Activated CD8-positive, alpha-beta memory T cell treated with anti-CD3 and anti-CD28 coated beads, Interleukin-2, amount 50 U/mL, for 4 hours (primary cell): ENCODE data around the gene CADPS2.

Experiments used
- DNase-seq: peaks from one replicate; pipeline ENCODE4 v3.0.0-alpha.2; 2020

Gene CADPS2

DNA sequence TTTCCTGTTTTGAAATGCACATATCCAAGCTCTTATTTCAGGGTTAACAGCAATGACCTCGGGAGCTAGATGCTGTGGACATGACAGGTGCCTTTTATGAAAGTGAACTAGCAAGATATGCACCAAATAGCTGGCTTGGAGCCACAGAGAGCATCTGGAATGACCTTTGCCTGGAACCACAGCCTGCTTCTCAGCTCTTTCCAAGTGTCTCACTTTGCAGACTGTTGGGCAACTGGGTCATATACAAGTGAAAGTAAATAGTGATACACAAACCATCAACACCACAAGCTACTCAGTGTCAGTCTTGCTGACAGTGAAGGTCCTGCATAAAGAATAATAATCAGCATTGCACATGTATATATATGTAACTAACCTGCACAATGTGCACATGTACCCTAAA, 370.9 kb downstream of the CADPS2 start:
- DNase-seq = no peak

DNA sequence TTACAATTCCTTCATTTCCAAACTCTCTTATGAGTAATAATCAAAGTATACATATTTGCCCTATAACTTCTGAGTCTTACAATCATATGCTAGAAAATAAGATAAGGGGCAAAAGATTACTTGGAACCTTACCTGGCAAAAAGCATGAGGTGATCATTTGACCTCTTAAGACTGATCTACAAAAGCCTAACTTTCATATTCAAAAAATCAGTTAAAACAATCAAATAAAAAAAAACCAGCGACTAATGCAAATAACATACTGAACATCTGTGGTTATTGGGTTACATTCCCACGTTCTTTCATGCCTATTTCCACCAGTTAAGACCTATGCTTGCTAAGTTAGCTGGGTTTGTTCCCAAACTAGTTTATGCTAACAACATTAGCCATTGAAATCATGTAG, 375.0 kb downstream of the CADPS2 start:
- DNase-seq = no peak

DNA sequence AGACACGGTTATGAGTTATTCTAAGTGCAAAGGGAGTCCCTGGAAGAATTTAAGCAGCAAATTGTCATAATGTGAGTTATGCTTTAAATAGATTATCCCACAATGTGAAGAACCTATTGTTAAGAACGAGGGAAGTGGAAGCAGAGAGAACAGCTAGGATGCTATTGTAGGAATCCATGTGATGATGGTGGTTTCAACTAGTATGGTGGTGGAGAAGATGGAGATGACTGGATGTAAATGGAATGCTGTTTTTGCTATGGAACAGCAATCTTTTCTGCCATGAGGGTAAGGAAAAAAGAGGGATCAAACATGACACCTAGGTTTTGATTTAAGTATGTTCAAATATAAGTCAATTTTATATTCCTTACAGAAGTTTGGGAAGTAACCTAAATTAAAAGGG, 378.7 kb downstream of the CADPS2 start:
- no peak for DNase-seq

DNA sequence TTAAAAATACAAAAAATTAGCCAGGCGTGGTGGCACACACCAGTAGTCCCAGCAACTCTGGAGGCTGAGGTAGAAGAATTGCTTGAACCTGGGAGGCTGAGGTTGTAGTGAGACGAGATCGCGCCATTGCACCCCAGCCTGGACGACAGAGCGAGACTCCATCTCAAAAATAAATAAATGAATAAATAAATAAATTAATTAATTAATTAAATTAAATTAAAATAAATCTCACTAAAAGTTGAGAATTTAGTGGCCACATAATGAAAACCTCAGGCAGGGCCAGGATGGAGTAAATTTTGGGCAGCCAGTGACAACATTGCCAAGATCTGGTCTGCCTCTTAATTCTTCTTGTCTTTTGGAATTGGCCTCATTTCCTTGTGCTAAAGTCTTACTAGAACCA, 394.3 kb downstream of the CADPS2 start:
- no peak for DNase-seq

GRCh38 chr7:122488241-122488640, 398.0 kb downstream of the CADPS2 start:
- no peak for DNase-seq

- DNase-seq = no peak
Observed at GRCh38 chr7:122487131-122487530, 399.1 kb downstream of the CADPS2 start.

DNA sequence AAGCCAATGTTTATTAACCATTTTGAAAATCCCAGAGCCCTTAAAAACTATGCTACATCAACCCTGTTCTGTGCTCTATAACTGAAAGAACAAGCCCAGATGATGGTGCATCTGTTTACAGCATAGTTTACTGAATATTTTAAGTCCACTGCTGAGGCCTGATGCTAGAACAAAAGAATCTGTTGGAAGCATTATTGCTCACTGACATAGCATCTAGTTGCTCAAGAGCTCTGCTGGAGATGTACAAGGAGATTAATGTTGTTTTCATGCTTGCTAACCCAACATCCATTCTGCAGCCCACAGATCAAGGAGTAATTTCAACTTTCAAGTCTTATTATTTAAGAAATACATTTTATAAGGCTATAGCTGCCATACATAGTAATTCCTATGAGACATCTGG, 400.4 kb downstream of the CADPS2 start:
- no peak for DNase-seq

- no peak for DNase-seq
Observed at GRCh38 chr7:122482212-122482611, 404.0 kb downstream of the CADPS2 start.

GRCh38 chr7:122470859-122471258, 415.4 kb downstream of the CADPS2 start:
- no peak for DNase-seq

DNA sequence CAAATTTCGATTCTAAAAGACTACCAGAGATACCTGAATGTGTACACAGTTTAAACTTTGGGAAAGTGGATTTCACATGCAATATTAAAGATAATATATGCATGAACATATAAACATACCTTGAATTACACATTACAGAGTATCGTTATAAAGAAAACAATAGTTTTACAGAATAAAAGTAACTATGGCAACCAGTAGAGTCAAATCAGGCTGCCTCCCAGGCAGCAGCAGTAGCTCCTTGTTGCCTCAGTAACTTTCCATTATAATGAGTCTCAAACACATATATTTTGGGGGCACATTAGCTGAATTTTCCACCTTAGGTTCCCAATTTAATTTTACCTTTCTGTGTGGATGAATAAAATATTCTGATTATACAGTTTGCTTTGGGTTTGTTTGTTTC, 417.3 kb downstream of the CADPS2 start:
- DNase-seq = no peak

- no peak for DNase-seq
Observed at GRCh38 chr7:122467661-122468449, 418.4 kb downstream of the CADPS2 start.

- no peak for DNase-seq
Observed at GRCh38 chr7:122465296-122465695, 421.0 kb downstream of the CADPS2 start.

DNA sequence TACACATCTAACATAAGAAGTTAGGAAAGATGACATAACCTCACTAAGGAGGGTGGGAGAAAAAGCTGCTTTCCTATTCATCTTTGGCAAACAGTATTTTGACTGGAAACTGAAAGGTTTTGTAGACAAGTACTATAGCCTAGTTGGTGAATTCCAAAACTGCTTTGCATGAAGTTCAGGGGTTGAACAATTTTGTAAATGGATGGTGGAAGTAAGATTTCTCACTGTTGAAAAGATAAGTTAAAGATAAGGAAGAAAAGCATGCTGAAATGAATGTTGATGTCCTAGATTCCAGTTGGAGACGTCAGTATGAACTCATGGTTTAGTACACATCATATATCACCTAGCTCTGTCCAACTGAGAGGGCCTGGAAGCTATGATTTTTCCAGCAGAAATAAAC, 422.6 kb downstream of the CADPS2 start:
- DNase-seq = no peak

DNA sequence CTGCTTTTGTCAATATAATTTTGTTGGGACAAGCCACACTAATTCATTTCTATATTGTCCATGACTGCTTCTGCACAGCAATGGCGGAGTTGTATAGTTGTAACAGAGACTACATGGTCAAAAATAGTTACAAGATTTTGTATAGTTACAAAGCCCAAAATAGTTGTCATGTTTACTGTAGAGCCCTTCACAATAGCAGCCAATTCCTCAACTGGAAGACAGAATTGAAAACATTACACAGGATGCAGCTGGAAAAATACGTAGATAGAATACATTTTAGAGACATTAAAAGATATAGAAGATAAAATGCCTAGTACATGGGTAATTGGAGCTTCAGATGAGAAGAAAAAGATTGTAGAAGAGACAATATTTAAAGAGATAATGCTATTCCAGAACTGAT, 425.3 kb downstream of the CADPS2 start:
- DNase-seq = no peak

- no peak for DNase-seq
Observed at GRCh38 chr7:122457969-122458368, 428.3 kb downstream of the CADPS2 start.

DNA sequence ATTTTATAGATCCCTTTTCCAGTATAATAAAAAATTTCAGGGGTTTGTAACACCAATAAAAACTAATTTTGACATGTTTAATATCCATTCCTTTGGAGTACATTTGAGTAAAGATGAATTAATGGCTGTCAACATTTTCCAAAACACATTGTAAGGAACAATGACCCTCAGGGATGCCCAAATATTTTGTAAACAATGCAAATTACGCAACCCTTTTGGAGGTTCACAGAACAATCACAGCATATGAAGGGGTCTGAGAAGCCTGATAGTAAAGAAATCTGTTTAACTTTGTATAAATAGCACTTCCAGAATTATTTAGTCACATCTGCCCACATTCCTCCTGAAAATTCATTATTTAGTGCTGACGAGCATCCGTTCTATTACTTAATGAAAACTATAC, 428.9 kb downstream of the CADPS2 start:
- no peak for DNase-seq

GRCh38 chr7:122454776-122455507, 431.3 kb downstream of the CADPS2 start:
- no peak for DNase-seq

- DNase-seq = no peak
Observed at GRCh38 chr7:122453432-122453831, 432.8 kb downstream of the CADPS2 start.

DNA sequence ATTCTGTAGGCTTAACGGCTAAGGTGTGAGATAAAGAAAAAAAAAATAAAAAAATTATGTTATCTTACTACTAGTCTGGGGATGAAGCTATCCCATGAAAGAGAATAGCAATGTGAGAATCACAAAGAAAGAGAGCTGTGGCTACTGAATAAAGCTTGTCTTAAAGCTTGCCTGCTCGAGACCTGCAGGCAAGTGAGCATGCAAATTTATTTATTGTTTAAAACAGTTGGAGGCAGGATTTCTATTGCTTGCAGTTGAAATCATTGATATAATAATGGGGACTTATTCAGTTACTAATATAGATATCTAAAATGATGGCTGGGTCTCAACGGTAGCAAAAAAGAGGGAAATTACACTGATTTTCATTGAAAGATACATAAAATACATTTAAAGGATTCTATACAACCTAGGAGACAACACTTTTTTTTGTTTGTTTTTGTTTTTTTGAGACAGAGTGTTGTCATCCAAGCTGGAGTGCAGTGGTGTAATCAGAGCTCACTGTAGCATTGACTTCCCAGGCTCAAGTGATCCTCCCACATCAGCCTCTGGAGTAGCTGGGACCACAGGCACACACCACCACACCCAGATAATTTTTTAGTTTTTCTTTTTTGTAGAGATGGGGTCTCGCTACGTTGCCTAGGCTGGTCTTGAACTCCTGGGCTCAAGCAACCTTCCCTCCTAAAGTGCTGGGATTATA, 437.2 kb downstream of the CADPS2 start:
- no peak for DNase-seq

DNA sequence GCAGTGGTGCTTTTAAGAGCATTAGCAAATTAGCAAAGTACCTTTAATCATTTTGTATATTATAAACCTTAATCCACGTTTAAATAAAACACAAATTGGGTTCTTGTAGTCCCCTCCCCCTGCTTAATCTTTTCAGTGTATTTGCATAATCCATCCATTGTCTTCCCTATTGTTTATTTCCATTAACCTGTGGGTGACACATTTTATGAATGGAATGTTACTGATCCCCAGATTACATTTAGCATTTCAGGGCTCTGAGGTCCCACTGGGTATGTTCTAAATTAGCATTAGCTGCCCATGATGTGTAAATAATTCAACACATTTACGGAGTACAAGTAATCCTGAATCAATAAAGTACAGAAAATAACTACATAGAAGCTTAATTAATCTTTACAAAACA, 443.3 kb downstream of the CADPS2 start:
- DNase-seq = no peak

DNA sequence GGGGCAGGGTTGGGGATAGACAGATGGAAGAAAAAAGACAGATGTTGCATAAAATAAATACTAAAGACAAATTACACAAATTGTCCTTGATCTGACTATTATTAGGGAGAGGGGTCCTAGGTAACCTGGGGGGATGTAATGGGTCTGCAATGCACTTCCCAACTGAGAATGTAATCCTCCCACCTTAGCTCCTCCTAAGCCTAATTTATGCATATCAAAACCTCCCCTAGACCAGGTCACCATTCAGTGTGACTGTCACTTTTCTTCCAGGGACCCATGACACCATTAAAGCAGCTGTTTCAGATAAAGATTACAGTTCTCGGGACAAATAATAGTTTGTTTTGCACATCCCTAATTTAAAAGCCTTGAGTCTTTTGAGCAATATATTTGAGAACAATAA, 447.8 kb downstream of the CADPS2 start:
- DNase-seq = no peak

DNA sequence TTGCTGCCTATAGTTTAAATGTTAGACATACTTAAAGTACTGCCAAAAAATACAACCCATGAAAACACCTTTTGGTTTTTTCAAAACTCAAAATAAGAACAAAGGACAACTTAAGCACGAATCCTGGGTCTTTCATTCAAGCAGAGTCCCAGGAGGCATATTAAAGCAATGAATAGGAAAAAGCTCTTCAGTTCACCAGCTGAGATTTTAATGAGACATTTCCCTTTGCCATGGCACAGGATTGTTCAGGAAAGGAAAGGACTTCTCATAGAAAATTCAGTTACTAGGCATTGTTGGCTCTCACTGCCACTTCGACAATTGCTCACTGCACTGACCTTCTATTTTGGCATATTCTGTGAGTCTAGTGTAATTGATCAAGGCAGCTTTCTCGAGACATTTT, 448.3 kb downstream of the CADPS2 start:
- DNase-seq = no peak

- no peak for DNase-seq
Observed at GRCh38 chr7:122433765-122434164, 452.5 kb downstream of the CADPS2 start.

GRCh38 chr7:122430710-122431109, 455.6 kb downstream of the CADPS2 start:
- DNase-seq = no peak
